H1 (cell line): ENCODE measurements around the gene NCKIPSD. TPM values are rescaled to one million over a fixed set of nuclear protein-coding genes. Genes with fewer than 3 reads are reported as not detected.
"Not testable (repeated sequence)": the region's sequence is repeated elsewhere in the genome, so short reads cannot be mapped to it uniquely, and the experiment has no call there.

ENCODE experiments used
- CTCF ChIA-PET: fragments of 300-600 bp; sonication (Branson Sonifier 250); formaldehyde crosslinking; loops from one replicate; lab custom pipeline; 2021; ENCODE audit not compliant: partially characterized antibody; lab: Charles Lee
- POLR2A ChIA-PET: fragments of 300-600 bp; sonication (Branson Sonifier 250); formaldehyde crosslinking; loops from one replicate; lab custom pipeline; 2021; ENCODE audit warnings: inconsistent platforms; ENCODE audit not compliant: partially characterized antibody; lab: Charles Lee
- DNase-seq, 2 experiments: peaks; one replicate each; pipeline versions ENCODE4 v3.0.0 to v3.0.0-alpha.2; 2010 to 2022; ENCODE audit warnings: low spot score in 2 of 2, low read depth in 1 of 2, mixed read lengths in 1 of 2
- FAIRE-seq: peaks from 2 replicates; lab custom pipeline; 2011; peaks lifted over from hg19 to GRCh38; lab: Jason Lieb, UNC
- H2AFZ ChIP-seq: 2 replicates; pipeline ENCODE4 v1.8.1; 2012; ENCODE audit warnings: low read length, inconsistent platforms
- H2AK5ac ChIP-seq: 2 replicates; pipeline ENCODE4 v1.6.1; 2013; ENCODE audit warnings: low read depth, low read length
- H2BK120ac ChIP-seq: replicated peaks from 2 replicates; pipeline ENCODE3; 2013; ENCODE audit warnings: low read depth, low read length, inconsistent platforms
- H2BK12ac ChIP-seq: 2 replicates; pipeline ENCODE4 v1.6.1; 2013; ENCODE audit warnings: low read depth, low read length
- H2BK15ac ChIP-seq: 2 replicates; pipeline ENCODE4 v1.6.1; 2013; ENCODE audit warnings: low read length
- H2BK20ac ChIP-seq: 2 replicates; pipeline ENCODE4 v1.6.1; 2013; ENCODE audit warnings: low read length
- H2BK5ac ChIP-seq: 2 replicates; pipeline ENCODE4 v1.6.1; 2013; ENCODE audit warnings: low read depth, low read length
- H3K14ac ChIP-seq: 2 replicates; pipeline ENCODE4 v1.6.1; 2013; ENCODE audit warnings: inconsistent platforms; ENCODE audit not compliant: insufficient read length
- H3K18ac ChIP-seq: 2 replicates; pipeline ENCODE4 v1.6.1; 2013; ENCODE audit warnings: low read length; ENCODE audit errors: extremely low read depth
- H3K23ac ChIP-seq: 2 replicates; pipeline ENCODE4 v1.6.1; 2013; ENCODE audit warnings: inconsistent platforms; ENCODE audit not compliant: insufficient read length
- H3K23me2 ChIP-seq: 2 replicates; pipeline ENCODE4 v1.6.1; 2013; ENCODE audit warnings: low read depth, low read length
- H3K27ac ChIP-seq: 2 replicates; pipeline ENCODE4 v1.6.1; 2011; ENCODE audit warnings: low read depth, low read length, inconsistent platforms
- H3K27me3 ChIP-seq, 4 experiments: replicated peaks in 1 of 4; 1 replicate in 1 of 4; 2 replicates in 3 of 4; pipeline versions ENCODE4 v1.6.1 to v1.8.1; 2011 to 2013; ENCODE audit warnings: low read length in 3 of 4, mild to moderate bottlenecking in 3 of 4, inconsistent platforms in 2 of 4, mixed read lengths in 2 of 4, moderate library complexity in 1 of 4; ENCODE audit not compliant: control insufficient read depth in 3 of 4, insufficient read depth in 3 of 4; ENCODE audit errors: extremely low read depth in 1 of 4
- H3K36me3 ChIP-seq, 4 experiments: 2 replicates each; pipeline versions ENCODE4 v1.6.1 to v1.8.1; 2011 to 2013; ENCODE audit warnings: mild to moderate bottlenecking in 4 of 4, low read length in 3 of 4, moderate library complexity in 2 of 4, control low read depth in 1 of 4, inconsistent platforms in 1 of 4; ENCODE audit not compliant: insufficient read depth in 4 of 4, control insufficient read depth in 2 of 4
- H3K4ac ChIP-seq: replicated peaks from 2 replicates; pipeline ENCODE3; 2013; ENCODE audit warnings: low read length, low read depth, mixed read lengths, inconsistent platforms; ENCODE audit not compliant: insufficient read length
- H3K4me1 ChIP-seq, 4 experiments: replicated peaks in 1 of 4; 1 replicate in 1 of 4; 2 replicates in 3 of 4; pipeline versions ENCODE4 v1.6.1 to v1.8.1; 2011 to 2013; ENCODE audit warnings: low read length in 3 of 4, inconsistent platforms in 2 of 4, mixed read lengths in 1 of 4; ENCODE audit not compliant: insufficient read depth in 4 of 4, control insufficient read depth in 3 of 4
- H3K4me2 ChIP-seq, 2 experiments: 2 replicates each; pipeline versions ENCODE4 v1.6.1 to v1.8.1; 2011 to 2013; ENCODE audit warnings: low read depth in 2 of 2, low read length in 2 of 2, control low read depth in 1 of 2, inconsistent platforms in 1 of 2, mild to moderate bottlenecking in 1 of 2; ENCODE audit not compliant: insufficient read depth in 1 of 2
- H3K4me3 ChIP-seq, 4 experiments: fragments of 200-600, 300-600 bp in 1 of 4; sonication (generic), shearing (Covaris generic), sonication (Bioruptor Twin) in 1 of 4; 2 replicates each; pipeline versions ENCODE4 v1.5.1 to v1.8.1; 2011 to 2016; ENCODE audit warnings: low read length in 4 of 4, low read depth in 3 of 4, control low read depth in 2 of 4, inconsistent platforms in 2 of 4, mild to moderate bottlenecking in 2 of 4, mixed read lengths in 1 of 4, moderate library complexity in 1 of 4; ENCODE audit not compliant: insufficient read depth in 2 of 4; ENCODE audit errors: extremely low read depth in 1 of 4
- H3K56ac ChIP-seq: replicated peaks from 2 replicates; pipeline ENCODE3; 2013; ENCODE audit warnings: low read depth, mild to moderate bottlenecking, mixed read lengths, low read length, inconsistent platforms; ENCODE audit not compliant: insufficient read length
- H3K79me1 ChIP-seq: 2 replicates; pipeline ENCODE4 v1.6.1; 2013; ENCODE audit warnings: low read depth, low read length, control low read depth
- H3K79me2 ChIP-seq, 2 experiments: 2 replicates each; pipeline versions ENCODE4 v1.6.1 to v1.8.1; 2012 to 2013; ENCODE audit warnings: low read length in 2 of 2, mild to moderate bottlenecking in 2 of 2, inconsistent platforms in 1 of 2; ENCODE audit not compliant: insufficient read depth in 2 of 2, control insufficient read depth in 1 of 2
- H3K9ac ChIP-seq, 4 experiments: replicated peaks in 1 of 4; 1 replicate in 1 of 4; 2 replicates in 3 of 4; pipeline versions ENCODE4 v1.6.1 to v1.8.1; 2011 to 2013; ENCODE audit warnings: low read depth in 3 of 4, low read length in 3 of 4, control low read depth in 2 of 4, mild to moderate bottlenecking in 2 of 4, moderate library complexity in 2 of 4, inconsistent platforms in 1 of 4; ENCODE audit errors: extremely low read depth in 1 of 4
- H3K9me3 ChIP-seq, 2 experiments: 2 replicates each; pipeline versions ENCODE4 v1.6.1 to v1.8.1; 2012 to 2013; ENCODE audit warnings: mild to moderate bottlenecking in 2 of 2, moderate library complexity in 2 of 2, control low read depth in 1 of 2, inconsistent platforms in 1 of 2, low read depth in 1 of 2, low read length in 1 of 2, mixed read lengths in 1 of 2; ENCODE audit not compliant: insufficient read depth in 2 of 2
- H4K20me1 ChIP-seq, 2 experiments: replicated peaks in 1 of 2; 2 replicates each; pipeline versions ENCODE3 to v1.8.1; 2011 to 2013; ENCODE audit warnings: inconsistent platforms in 2 of 2, low read length in 2 of 2, mild to moderate bottlenecking in 1 of 2; ENCODE audit not compliant: insufficient read depth in 2 of 2, control insufficient read depth in 1 of 2
- H4K5ac ChIP-seq: 2 replicates; pipeline ENCODE4 v1.6.1; 2013; ENCODE audit warnings: low read length, low read depth, mixed read lengths, inconsistent platforms; ENCODE audit not compliant: insufficient read length
- H4K8ac ChIP-seq: 2 replicates; pipeline ENCODE4 v1.8.0; 2013; ENCODE audit warnings: mild to moderate bottlenecking, moderate library complexity, low read length, inconsistent platforms; ENCODE audit not compliant: insufficient read depth; ENCODE audit errors: extremely low read depth
- H4K91ac ChIP-seq: replicated peaks from 2 replicates; pipeline ENCODE3; 2013; ENCODE audit warnings: low read length, mixed read lengths, inconsistent platforms; ENCODE audit not compliant: insufficient read length
- WGBS, 2 experiments: shearing (Covaris generic) in 1 of 2; methylation state at CpG; one replicate each; pipeline versions ENCODE4 v1.1.6 to v1.1.7; 2013 to 2015; ENCODE audit warnings: low lambda C conversion rate in 2 of 2, mixed read lengths in 2 of 2, inconsistent platforms in 1 of 2, low coverage in 1 of 2, missing lambda C conversion rate in 1 of 2; ENCODE audit not compliant: insufficient replicate concordance in 2 of 2, insufficient coverage in 1 of 2, insufficient read length in 1 of 2; ENCODE audit errors: extremely low coverage in 1 of 2, missing lambda C conversion rate in 1 of 2; 5-methylcytosine and 5-hydroxymethylcytosine counted together
- polyA plus RNA-seq, 7 experiments: library from polyadenylated mRNA; depleted of rRNA in 3 of 7; stranded (reverse) in 5 of 7; unstranded in 2 of 7; fragments of >200 nt in 5 of 7; fragments of 200-250 nt in 2 of 7; gene quantifications; 1 replicate in 5 of 7; 2 replicates in 1 of 7; 4 replicates in 1 of 7; pipeline versions ENCODE4 v1.2.1 to v1.2.3, GENCODE V29; 2011 to 2013; ENCODE audit warnings: missing spikeins in 2 of 7, mixed read lengths in 2 of 7
- total RNA-seq: library from RNA; stranded (reverse); fragmentation: NEBNext Ultra II Directional; extraction: Animal tissue kit (Norgen Biotek cat#: 25700); gene quantifications from 2 replicates; pipeline ENCODE4 v1.2.1, GENCODE V29; 2021

NCKIPSD gene
- total and polyA plus RNA-seq, 2 of the 8 experiments (the other 6 are each of a cell fraction or from before 2014, with no cell fraction given) = 34.7 to 91.8 TPM

- H3K23me2 ChIP-seq, H3K4me2 ChIP-seq, H4K5ac ChIP-seq, H4K91ac ChIP-seq, H2BK5ac ChIP-seq, H3K27me3 ChIP-seq, H3K4me3 ChIP-seq, H2BK120ac ChIP-seq, H3K27ac ChIP-seq, H3K36me3 ChIP-seq, H2AK5ac ChIP-seq, H3K9ac ChIP-seq, DNase-seq, H2AFZ ChIP-seq, H3K9me3 ChIP-seq, H3K4ac ChIP-seq, H4K8ac ChIP-seq, H3K79me1 ChIP-seq, H2BK12ac ChIP-seq, H3K4me1 ChIP-seq, H4K20me1 ChIP-seq, H2BK15ac ChIP-seq, H3K23ac ChIP-seq, H3K18ac ChIP-seq, H3K56ac ChIP-seq, H3K79me2 ChIP-seq, H2BK20ac ChIP-seq, FAIRE-seq, H3K14ac ChIP-seq: not testable (repeated sequence)
- 90% methylated on average over 3 of the region's 3 CpGs; no CpG with 5 or more reads in 1 of the 2 experiments for WGBS, 2 experiments
- CTCF ChIA-PET = interaction anchor here (5.8 kb wide), 1 partner anchor 15 kb away, joined by 40 read pairs; no protein-coding TSS in a partner anchor
- POLR2A ChIA-PET = interaction anchor here (5.7 kb wide), 1 partner anchor 7 kb away, joined by 28 read pairs; the partner anchor contains the start of gene IP6K2
Observed at GRCh38 chr3:48723293-48723692, 37.6 kb upstream of the NCKIPSD start.
